Lower lobe of right lung (tissue), 2 donors: ENCODE results near the gene TCF25. TPM values are rescaled to one million over a fixed set of nuclear protein-coding genes. Genes with fewer than 3 reads are reported as not detected.

ENCODE experiments used
- ATAC-seq, 2 donors: fragments of 200-7000 bp; cut with Tn5 transposase; one replicate each; pipeline ENCODE4 v1.9.1; 2020 to 2022; ENCODE audit warnings: mild to moderate bottlenecking in 2 of 2, moderate library complexity in 2 of 2
- DNase-seq: peaks from one replicate; pipeline ENCODE4 v3.0.0-alpha.2; 2020
- H3K27ac ChIP-seq: fragments of 200-600 bp; one replicate; pipeline ENCODE4 v1.8.0; 2022
- H3K27me3 ChIP-seq: fragments of 200-600 bp; one replicate; pipeline ENCODE4 v1.8.0; 2022; ENCODE audit warnings: low read depth
- H3K36me3 ChIP-seq: fragments of 200-600 bp; one replicate; pipeline ENCODE4 v1.8.0; 2022; ENCODE audit warnings: mild to moderate bottlenecking
- H3K4me1 ChIP-seq: fragments of 200-600 bp; one replicate; pipeline ENCODE4 v1.8.0; 2022
- H3K4me3 ChIP-seq: fragments of 200-600 bp; one replicate; pipeline ENCODE4 v1.8.0; 2022; ENCODE audit warnings: mild to moderate bottlenecking
- H3K9me3 ChIP-seq: fragments of 200-600 bp; one replicate; pipeline ENCODE4 v1.8.0; 2022
- CTCF ChIP-seq: fragments of 200-600 bp; IDR thresholded peaks from one replicate; pipeline ENCODE4 v1.8.0; 2022; ENCODE audit warnings: antibody characterized with exemption, mild to moderate bottlenecking
- intact Hi-C: fragments of 100-400 bp; cut with DNase I; formaldehyde crosslinking; loops from one replicate; pipeline ENCODE4 v1.11.0; 2022
- total RNA-seq: library from RNA; stranded (reverse); fragmentation: NEBNext Ultra II Directional; extraction: Animal tissue kit (Norgen Biotek cat#: 25700); gene quantifications from one replicate; pipeline ENCODE4 v1.2.1, GENCODE V29; 2021
- donor health status: DM: no; HTN: yes; CAD: no; lungs with severe emphysema.

TCF25 gene
- total RNA-seq, 1 donor from 2014 or later = 152 TPM

- Histone ChIP-seq H3K9me3 (no peaks in the 10 kb centered on the region), H3K27me3 (no peaks in the 10 kb centered on the region), H3K36me3 (peaks cover 91% of the 10 kb centered on the region), H3K4me3 (no peak overlapping the region), H3K4me1 (no peaks in the 10 kb centered on the region), H3K27ac (no peak overlapping the region)
- intact Hi-C loops = no loop called here
- TF ChIP-seq CTCF = no peak
- ATAC-seq (no peak), DNase-seq (no peak)
These were observed 23.8 kb downstream of the TCF25 start for GRCh38 chr16:89897204-89897603.

- no peaks in the 10 kb centered on the region for H3K4me1 ChIP-seq
- H3K9me3 ChIP-seq = no peaks in the 10 kb centered on the region
- no peak overlapping the region for H3K27ac ChIP-seq
- H3K36me3 ChIP-seq = peaks cover 89% of the 10 kb centered on the region
- ATAC-seq (no peak), DNase-seq (no peak)
- intact Hi-C loops = no loop called here
- H3K4me3 ChIP-seq = no peak overlapping the region
- TF ChIP-seq CTCF = no peak
- H3K27me3 ChIP-seq = no peaks in the 10 kb centered on the region
These were observed 25.0 kb downstream of the TCF25 start for GRCh38 chr16:89898201-89898967.

GRCh38 chr16:89899879-89900481 is 26.6 kb downstream of the TCF25 start:
- DNase-seq (no peak), ATAC-seq (no peak)
- H3K4me1 ChIP-seq = no peaks in the 10 kb centered on the region
- H3K27me3 ChIP-seq = no peaks in the 10 kb centered on the region
- H3K36me3 ChIP-seq = peaks cover 89% of the 10 kb centered on the region
- no peak overlapping the region for H3K4me3 ChIP-seq
- intact Hi-C loops = no loop called here
- no peak for TF ChIP-seq CTCF
- H3K9me3 ChIP-seq = no peaks in the 10 kb centered on the region
- H3K27ac ChIP-seq = no peak overlapping the region

- Histone ChIP-seq H3K4me1 (no peaks in the 10 kb centered on the region), H3K4me3 (no peak overlapping the region), H3K36me3 (peaks cover 89% of the 10 kb centered on the region), H3K27ac (no peak overlapping the region), H3K27me3 (no peaks in the 10 kb centered on the region), H3K9me3 (no peaks in the 10 kb centered on the region)
- DNase-seq (no peak), ATAC-seq (no peak)
- TF ChIP-seq CTCF = no peak
- intact Hi-C loops = no loop called here
These were observed 27.5 kb downstream of the TCF25 start for GRCh38 chr16:89900885-89901284.

- Histone ChIP-seq H3K27me3 (no peaks in the 10 kb centered on the region), H3K4me3 (no peak overlapping the region), H3K4me1 (no peaks in the 10 kb centered on the region), H3K36me3 (peaks cover 80% of the 10 kb centered on the region), H3K9me3 (no peaks in the 10 kb centered on the region), H3K27ac (no peak overlapping the region)
- intact Hi-C loops = no loop called here
- TF ChIP-seq CTCF = no peak
- ATAC-seq = no peak
- no peak for DNase-seq
These were observed 29.6 kb downstream of the TCF25 start for GRCh38 chr16:89902980-89903379.
